MM.1S (cell line): ENCODE data around the gene WFDC12.

Experiments used
- EZH2 ChIP-seq: fragments of 300-600 bp; sonication (generic); optimal IDR thresholded peaks from 2 replicates; pipeline ENCODE3; 2017; ENCODE audit warnings: low read depth, mild to moderate bottlenecking, antibody characterized with exemption, low read length, mixed read lengths
- EZH2phosphoT487 ChIP-seq: fragments of 300-600 bp; sonication (generic); IDR thresholded peaks from 2 replicates; pipeline ENCODE4 v1.6.1; 2018; ENCODE audit warnings: antibody characterized with exemption, low read length

GRCh38 chr20:45140836-45141235 lies 16.6 kb upstream of the WFDC12 start:
- no peak for TF ChIP-seq EZH2phosphoT487
- TF ChIP-seq EZH2, result no peak
